Stimulated activated naive CD4-positive, alpha-beta T cell treated with Interleukin-2 at 50 U/mL for 16 hours (primary cell): Measurements from ENCODE around the gene DPP10.
"Not testable (repeated sequence)": the region's sequence is repeated elsewhere in the genome, so short reads cannot be mapped to it uniquely, and the experiment has no call there.

ENCODE experiments used
- DNase-seq: peaks from one replicate; lab custom pipeline; 2025; lab: John Stamatoyannopoulos, UW

The DPP10 gene

DNA sequence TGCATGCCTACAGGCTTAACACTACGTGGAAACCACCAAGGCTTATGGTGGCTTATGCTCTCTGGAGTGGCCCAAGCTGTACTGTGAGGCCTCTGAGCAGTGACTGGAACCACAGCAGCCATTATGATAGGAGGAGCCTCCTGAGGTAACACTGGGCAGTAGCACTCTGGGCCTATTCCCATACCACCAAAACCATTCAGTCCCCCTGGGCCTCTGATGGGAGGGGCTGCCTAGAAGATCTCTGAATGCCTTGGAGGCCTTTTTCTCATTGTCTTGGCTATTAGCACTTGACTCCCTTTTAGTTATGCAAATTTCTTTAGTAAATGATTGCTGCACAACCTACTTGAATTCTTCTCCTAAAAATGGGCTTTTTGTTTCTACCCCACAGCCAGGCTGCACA, 985.0 kb downstream of the DPP10 start:
- DNase-seq: no peak

DNA sequence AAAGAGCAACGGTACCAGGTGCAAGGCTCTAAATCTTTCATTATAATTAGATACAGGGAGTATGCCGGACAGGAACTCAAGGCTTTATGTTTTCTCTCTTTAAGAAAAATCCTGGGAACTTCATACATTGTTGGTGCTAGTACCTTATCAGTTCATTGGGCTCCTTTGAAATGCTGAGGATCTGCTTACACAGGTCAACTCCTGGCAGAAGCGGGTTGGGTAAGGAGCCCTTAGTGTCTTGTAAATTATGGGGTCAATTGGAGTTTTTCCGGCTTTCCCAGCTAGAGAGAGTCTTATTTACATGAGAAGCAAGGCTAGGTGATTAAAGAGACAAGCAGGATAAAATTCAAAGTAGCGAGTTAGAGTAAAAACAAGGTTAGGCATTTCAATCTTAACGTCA, 998.3 kb downstream of the DPP10 start:
- not testable (repeated sequence) for DNase-seq

DNA sequence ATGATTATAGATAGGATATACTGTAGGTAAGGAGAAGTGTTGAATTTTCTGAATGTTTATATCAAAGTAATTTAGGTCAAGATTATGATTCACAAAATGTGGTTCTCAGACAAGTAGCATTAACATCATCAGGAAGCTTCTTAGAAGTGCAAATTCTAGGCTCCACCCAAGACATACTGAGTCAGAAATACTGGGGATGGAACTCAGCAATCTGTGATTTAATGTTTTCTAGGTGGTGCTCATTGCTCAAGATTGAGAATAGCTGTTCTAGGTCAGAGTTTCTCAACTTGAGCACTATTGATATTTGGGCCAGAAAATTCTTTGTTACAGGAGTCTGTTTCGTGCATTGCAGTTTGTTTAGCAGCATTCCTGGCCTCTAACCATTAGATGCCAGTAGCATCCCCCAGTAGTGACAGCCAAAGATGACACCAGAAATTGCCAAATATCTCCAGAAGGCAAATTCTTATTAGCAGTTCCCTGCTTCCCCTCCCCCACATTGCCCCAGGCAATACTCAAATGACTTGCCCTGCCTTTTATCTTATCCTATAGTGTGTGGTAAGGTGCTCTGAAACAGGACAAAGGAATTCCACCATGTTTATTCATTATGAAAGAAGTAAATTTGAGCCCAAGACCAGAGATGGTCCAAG, 1001.2 kb downstream of the DPP10 start:
- DNase-seq: no peak

DNA sequence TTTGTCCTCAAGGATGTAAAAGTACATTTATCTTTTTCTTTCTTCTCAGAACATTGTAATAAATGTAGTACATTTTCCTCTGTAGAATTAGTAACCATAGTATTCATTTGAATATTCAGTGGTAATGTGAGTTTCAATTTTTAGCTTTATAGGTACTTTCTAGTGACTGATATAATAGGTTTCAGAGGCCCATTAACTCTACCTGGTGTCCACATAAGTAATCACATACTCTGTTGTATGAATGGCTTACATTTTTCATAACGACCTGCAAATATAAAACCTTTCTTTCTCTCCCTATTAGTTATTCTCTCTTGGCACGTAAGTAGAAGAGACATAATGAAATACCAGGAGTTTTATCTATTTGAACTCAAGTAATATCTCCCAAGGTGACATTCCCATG, 1017.6 kb downstream of the DPP10 start:
- DNase-seq: no peak

DNA sequence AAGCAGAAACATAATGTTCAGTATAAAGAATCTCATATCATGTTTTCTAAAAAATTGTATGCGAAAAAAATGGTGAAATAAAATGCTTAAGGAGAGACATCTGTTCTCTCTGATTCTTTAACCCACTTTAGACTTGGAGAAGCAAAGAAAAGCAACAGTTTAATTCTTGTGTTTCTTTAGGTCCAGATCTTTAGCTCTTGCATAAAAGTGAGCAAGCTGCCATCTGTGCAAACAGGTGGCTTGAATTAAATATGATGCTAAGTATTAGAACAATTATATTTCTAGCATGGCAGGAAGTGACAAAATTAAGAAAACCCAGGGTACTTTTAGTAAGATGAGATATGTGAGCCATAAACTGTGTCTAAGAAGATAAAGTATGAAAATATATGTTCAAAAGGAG, 1038.3 kb downstream of the DPP10 start:
- DNase-seq: no peak

DNA sequence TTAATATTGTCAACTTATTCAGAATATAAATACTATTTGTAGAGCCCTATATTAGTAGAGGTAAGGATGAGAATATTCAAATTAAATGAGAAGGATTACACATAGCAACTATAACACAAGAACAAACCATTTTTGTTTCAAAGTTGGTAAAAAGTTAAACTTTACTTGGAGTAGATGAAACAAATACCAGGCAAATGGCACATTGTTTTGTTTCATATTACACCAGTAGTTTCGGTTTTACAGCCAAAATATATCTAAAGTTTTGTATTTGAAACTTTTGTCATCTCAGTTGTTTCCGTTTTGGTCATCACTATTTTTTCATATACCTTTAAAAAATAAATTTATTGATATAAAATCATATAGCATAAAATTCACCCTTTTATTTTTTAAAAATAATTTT, 1039.4 kb downstream of the DPP10 start:
- DNase-seq: no peak

DNA sequence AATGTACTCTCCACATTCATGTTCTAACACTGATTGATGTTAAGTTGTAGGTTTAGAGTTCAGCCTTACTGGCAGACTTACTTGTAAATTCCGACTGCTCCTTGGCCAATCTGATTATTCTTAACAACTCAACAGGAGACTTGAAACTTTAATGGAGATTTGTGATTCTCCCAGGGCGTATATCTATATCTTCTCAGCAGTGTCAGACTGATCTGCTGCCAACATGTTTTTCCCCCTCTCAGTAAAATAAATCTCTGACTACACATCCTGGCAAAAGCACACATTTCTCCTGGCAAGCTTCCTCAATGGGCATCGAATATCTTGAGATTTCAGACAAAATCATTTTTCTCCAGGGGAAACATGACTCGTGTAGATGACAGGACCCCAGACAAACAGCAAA, 1041.2 kb downstream of the DPP10 start:
- DNase-seq: no peak

DNA sequence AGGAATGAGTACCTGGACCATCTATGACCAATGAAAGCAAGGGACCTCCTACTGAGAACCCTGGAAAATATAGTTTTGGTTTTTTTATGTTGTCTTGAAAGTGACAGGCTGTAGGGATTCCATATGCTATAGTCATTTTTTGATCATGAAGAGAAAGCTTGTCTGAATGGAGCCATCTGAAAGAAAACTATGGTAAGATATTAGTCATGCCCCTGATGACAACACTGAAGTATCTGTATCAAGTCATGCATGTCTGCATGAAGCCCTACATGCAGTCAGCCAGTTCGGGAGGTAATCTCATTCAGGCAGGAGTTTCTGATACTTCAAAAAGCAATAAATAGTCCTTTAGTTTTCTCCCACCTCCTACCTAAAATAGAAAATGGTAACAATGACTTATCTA, 1042.0 kb downstream of the DPP10 start:
- DNase-seq: no peak

DNA sequence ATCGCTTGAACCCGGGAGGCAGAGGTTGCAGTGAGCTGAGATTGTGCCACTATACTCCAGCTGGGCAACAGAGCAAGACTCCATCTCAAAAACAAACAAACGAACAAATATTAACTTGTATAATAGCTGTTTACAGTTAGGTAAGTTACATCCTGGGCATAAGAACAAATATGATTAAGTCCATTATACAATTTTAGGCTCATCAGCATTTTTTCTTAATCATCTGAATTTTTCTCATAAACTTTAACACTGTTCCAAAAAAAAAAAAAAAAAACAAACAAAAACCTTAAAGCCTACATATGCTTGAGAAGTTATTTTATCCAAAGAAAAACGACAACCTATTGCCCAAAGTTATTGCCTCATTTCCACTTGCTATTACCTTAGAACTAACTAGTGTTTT, 1042.5 kb downstream of the DPP10 start:
- no peak for DNase-seq

DNA sequence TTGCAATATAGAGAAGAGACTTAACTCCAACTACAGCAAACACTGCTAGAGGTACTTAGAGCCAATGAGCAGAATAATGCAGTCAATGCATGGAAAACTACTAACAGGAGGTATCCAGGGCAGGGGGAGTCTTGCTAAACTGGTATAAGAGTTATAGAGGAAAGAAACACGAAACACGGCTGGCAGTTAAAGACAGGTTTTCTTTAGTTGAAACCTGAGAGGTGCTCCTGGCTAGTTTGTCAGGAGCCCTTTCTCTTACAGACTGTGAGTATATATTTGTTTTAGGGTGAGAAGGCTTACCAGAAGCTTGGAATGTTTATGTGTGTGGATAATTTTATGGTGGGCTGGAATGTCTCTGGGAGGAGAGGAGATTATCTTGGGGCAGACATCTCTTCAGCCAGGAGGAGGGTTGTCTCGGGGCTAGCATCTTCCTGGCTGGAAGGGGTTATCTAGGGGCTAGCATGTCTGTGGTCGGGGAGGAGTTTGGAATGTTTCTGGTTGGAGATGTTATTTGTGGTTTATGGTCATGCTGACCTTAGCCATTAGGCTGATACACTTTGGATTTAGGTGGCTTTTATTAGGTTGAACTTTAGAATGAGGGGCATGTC, 1048.8 kb downstream of the DPP10 start:
- no peak for DNase-seq

DNA sequence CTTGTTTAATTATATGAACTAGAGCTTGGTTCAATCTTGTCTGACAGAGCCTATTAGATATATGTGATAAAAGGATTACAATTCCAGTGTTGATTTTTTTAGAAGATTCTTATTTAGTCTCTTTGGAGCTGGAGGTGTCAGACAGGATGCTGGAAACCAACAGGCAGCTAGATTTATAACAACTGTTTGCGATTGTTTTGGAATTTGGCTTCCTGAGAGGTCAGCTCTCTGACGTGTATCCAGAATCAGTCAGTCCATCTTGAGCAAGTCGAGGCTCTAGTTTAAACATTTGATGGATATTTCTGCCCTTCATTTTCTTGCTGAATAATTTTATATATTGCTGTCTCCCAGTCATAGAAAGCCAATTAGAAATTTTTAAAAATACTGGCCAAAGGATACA, 1062.9 kb downstream of the DPP10 start:
- DNase-seq: no peak

DNA sequence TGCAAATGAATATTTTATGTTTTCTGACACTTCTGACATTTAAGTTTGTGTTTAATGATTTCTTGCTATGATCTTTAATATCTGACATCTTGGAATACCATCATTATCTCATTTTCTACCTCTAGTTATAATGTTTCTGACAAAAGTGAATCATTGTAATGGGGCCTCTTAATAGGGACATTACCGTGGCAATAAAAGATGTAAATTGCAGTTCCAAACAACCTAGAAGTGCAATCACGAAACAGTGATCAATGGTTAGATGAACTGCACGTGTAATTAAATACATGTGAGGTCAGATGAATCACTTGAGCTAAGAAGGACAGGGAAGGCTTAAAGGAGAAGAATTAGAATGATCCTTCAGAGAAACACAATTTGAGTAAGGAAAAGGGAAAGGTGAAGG, 1078.3 kb downstream of the DPP10 start:
- DNase-seq: no peak

DNA sequence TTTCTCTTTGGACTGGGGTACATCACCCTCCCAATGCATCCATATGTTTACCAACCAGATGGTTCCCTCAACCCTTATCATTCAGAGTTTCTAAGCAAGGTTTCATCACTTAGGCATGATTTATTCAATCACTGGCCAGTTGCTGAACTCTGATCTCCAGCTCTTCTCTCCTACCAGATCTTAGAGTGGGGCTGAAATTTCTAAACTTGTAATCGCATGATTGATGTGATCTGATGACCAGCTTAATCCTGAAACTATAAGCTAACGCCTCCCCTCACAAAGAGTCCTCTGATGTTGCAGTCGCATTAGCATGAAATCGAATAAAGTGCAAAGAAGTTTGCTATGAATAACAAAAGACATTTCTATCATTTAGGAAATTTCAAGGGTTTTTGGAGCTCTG, 1082.0 kb downstream of the DPP10 start:
- no peak for DNase-seq

DNA sequence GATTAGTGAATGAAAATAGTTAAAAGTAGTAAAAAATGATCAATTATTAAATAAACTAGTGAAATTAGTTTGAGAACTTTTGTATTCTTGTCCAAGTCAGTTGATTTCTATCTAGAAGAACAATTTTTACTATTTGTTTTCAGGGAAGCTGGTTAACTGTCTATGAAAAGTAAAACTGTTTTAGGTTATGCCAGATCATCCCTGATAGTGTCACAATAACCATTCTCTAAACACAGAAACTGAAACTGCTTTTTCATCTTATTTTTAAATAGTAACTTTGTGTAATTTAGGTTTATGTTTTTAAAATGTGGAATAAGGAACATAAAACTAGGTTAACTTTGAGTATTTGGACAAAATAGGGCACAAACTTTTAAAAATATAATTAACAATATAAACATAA, 1087.2 kb downstream of the DPP10 start:
- no peak for DNase-seq

DNA sequence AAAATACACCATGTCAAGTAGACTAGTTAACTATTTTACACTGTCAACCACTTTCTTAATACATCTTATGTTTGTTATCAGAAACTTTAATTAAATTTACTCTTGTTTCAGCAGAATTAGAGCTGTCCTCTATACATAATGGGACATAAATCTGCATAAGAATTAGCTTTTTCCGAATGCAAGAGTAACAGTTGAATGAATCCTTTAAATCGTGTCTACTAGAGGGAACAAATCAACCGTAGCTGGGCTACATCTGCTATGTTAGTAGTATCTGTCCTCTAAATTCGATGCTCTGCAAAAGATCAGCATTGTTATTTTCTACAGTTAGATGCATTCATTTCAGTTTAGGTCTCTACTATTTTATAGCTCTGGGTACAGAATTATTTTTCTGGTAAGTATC, 1090.6 kb downstream of the DPP10 start:
- no peak for DNase-seq

DNA sequence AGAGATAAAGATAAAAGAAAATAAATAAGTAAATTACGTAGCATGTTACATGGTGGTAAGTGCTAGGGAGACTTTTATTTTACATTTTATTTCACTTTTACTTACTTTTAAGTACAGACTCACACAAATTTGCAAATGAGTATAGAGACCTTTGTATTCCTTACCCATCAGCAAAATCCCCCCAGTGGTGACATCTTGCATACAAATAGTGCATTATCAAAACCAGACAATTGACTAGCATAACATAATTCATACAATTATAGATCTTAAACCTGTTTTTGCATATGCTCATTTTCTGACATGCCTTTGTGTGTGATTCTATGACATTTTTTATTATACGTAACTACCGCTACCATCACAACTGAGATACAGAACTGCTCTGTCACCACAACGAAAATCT, 1099.4 kb downstream of the DPP10 start:
- DNase-seq: no peak

DNA sequence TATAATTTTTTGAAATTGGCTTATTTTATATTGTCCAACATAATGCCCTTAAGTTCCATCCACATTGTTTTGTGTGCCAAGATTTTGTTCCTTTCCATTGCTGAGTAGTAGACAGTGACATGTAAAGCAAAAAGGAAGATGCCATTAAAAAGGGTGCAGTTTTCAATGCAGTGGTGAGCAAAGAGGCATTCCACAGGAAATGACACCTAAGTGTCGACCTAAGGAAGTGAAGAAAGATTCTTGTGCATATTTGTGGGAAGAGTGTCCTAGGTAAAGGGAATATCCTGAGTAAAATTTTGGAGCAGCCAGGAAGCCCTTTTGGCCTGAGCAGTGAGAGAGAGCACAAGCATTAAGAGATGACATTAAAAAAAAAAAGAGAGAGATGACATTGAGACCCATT, 1099.9 kb downstream of the DPP10 start:
- no peak for DNase-seq

DNA sequence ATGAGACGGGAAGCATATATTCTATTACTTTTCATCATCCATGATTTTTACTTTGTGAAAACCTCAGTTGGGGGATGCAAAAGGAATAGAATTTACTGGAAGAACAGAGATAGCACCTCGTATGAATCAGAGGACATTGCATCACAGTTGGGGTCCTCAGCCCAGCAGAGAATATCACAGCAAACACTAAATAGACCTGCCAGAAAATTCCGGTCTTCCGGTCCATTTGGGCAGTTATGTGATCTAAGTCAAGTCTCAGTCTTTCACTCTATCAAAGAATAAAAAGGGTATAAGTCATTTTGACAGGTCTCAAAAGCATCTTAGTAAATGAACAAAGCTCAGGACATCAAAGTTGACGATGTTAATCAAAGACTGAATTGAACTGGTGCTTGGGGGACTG, 1100.6 kb downstream of the DPP10 start:
- no peak for DNase-seq

DNA sequence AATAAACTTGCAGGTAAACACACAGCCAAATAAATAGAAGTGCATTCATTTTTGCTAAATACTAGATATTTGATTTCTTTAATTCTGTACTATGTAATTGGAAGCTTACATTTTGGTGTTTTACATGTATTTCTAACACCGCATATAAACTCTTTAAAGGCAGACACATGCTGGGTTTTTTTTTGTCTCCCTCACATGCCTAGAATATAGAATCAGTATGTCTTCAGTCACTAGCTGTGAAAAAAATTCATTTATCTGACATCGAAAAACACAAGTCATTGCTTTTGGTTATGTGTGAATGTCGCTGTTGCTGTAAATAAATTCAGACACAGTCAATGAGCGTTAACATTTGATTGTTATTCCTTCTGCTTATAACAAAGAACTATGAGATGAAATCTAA, 1101.0 kb downstream of the DPP10 start:
- DNase-seq: no peak

DNA sequence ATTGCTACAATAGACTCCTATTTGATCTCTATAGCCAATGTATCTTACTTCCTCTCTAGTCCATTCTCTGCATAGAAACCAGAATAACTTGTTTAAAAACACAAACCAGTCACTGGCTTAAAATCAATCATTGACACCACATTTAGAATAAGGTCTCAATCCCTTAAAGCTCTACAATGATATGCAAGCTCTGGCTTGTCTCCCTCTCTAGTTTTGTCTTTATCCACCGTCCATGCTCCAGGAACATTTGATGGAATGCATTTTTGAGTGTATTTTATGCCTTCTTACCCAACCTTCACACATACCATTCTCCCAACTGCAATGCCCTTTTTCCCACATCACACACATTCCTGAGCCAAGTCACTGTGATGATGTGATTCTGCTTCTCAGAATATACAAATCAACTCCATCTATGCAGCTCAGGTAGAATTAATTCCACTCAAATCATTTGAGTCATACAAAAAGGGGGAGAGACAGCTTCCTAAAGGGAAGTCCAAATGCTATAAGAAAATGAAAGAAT, 1107.2 kb downstream of the DPP10 start:
- no peak for DNase-seq

DNA sequence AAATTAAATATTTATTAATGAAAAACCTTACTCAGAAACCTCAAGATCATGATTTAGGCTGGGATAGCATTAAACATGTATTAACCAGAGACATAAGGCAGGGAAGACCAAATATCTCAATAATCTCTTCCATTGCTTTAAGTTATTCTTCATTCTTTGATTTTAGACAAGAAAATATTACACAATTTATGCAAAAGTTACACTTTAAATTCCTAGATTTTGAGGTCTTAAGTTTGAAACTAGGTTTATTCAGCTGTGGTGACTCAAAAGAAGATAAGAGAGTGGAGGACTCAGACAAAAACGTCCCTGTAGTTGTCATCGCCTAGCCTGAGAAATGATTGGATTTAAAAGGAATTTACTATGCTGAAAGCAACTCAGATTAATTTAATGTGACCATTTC, 1110.3 kb downstream of the DPP10 start:
- no peak for DNase-seq

DNA sequence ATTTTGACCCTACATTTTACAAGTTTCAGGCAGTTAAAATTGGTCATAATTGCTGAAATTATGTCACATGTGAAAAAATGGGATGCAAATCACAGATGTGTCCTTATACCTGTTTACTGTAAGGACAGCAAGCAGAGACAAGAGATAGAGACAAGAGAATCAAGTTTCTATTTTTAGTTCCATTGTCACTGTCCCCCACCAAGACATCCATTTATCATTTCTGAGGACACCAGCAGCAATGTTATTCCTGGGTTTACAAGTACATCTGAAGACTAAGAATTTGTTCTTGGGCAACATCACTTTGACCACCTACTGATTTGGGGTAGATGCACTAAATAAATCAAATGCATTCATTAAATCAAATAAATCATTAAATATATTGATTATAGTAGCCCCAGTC, 1111.7 kb downstream of the DPP10 start:
- no peak for DNase-seq

DNA sequence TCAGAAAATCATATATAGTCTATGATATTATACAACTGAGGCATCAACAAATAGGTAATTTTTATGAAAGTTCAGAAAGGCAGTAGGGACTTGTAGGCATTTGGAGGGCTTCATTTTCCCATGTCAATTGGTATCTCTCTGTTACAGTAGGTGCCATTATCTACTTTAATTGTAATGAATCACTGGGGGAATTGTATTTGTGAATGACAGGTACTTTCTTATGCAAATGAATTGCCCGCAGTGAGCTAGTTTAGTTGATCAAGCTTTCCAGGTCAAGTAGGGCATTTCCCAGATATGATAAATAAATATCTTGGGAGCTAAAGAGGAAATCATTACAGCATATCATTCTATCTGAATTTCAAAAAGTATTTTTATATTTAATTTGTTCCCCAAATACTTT, 1116.3 kb downstream of the DPP10 start:
- no peak for DNase-seq

DNA sequence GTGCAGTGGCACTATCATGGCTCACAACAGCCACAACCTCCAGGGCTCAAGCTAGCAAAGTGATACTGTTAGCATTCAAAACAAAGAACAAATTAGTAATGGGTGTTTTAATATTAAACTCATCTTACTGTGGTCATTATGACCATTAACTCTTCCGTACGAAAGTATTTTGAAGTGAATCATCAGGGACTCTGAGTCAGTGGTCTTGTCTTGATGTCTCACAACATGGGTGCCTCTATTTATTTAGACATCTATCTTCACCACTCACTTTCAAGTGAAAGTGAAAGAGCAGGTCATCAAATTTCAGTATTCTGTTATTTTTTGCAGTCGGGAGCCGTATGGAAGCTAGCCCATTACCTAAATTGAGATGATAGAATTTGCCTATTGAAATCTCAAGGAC, 1118.2 kb downstream of the DPP10 start:
- no peak for DNase-seq
